Testis (tissue), 2 donors: ENCODE results near the gene NELL1.

Experiments used
- POLR2A ChIP-seq: fragments of 450-650 bp; IDR thresholded peaks from one replicate; pipeline ENCODE4 v1.6.1; 2017; ENCODE audit warnings: antibody characterized with exemption, mild to moderate bottlenecking, moderate library complexity
- TF ChIP-seq, protein P1 (sequence below), 3 experiments: fragments of 450-650 bp in 2 of 3; fragments of 200-600 bp in 1 of 3; sonication (generic) in 1 of 3; IDR thresholded peaks; one replicate each; pipeline ENCODE4 v1.5.1; 2016 to 2019; ENCODE audit warnings: antibody characterized with exemption in 3 of 3, mild to moderate bottlenecking in 2 of 3, moderate library complexity in 1 of 3

DNA sequence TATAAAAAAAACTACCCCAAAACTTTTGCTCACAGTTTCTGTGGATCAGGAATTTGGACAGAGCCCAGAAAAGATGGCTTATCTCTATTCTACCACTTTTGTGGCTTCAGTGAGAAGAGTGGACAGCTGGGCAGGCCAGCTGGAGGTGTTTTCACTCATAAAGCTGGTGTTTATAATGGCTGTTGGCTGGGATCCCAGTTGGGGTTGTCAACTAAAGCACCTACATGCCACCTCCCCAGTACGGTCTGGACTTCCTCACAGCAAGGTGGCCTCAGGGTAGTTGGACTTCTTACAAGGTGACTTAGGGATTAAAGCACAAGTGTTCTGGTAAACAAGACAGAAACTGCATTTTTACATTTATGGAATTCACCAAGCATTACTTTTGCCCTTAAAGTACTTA lies 171.0 kb downstream of the NELL1 start:
- TF ChIP-seq, protein P1, sequence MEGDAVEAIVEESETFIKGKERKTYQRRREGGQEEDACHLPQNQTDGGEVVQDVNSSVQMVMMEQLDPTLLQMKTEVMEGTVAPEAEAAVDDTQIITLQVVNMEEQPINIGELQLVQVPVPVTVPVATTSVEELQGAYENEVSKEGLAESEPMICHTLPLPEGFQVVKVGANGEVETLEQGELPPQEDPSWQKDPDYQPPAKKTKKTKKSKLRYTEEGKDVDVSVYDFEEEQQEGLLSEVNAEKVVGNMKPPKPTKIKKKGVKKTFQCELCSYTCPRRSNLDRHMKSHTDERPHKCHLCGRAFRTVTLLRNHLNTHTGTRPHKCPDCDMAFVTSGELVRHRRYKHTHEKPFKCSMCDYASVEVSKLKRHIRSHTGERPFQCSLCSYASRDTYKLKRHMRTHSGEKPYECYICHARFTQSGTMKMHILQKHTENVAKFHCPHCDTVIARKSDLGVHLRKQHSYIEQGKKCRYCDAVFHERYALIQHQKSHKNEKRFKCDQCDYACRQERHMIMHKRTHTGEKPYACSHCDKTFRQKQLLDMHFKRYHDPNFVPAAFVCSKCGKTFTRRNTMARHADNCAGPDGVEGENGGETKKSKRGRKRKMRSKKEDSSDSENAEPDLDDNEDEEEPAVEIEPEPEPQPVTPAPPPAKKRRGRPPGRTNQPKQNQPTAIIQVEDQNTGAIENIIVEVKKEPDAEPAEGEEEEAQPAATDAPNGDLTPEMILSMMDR (IDR thresholded peaks at IDR 0.05) = no peak
- TF ChIP-seq POLR2A = no peak
